ENCODE results near the gene HMGN2.

GRCh38 chr1:26524181-26524580 is 51.9 kb downstream of the HMGN2 start:
- TF ChIP-seq YY1 (IDR thresholded peaks at IDR 0.05; ENCODE audit: insufficient read depth, insufficient read length) = no peak
- no peak for TF ChIP-seq ZNF274 (IDR thresholded peaks at IDR 0.05; ENCODE audit: low read depth, low read length)
